Measurements from ENCODE around the gene ATP12A.

ATP12A gene

GRCh38 chr13:24680258-24680920 is at the start of gene ATP12A:
ATP12A (plus strand) TSS chr13:24680408; CDS start chr13:24680744, 336 bp downstream.
- DNase-seq (ENCODE audit: low spot score), result peak; percentile 19

- no peak for DNase-seq (ENCODE audit: low spot score)
Observed at GRCh38 chr13:24630851-24631620, 49.2 kb upstream of the ATP12A start.

DNA sequence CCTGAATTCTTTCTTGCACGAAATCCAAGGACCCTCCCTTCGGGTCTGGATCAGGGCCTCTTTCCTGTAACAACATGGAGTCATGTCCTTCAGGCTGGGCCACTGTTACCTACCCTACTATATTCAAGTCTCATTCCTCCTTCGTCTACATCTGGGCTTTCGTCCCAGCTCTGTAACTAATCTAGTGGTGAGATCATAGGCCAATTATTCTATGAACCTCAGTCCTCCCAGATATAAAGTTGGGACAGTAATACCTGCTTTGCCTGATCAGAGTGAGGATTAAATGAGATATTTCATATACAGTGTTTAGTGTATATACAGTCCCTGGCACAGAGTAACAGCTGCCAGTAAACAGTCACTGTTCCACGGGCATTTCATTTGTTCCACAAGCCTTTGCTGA is 48.3 kb upstream of the ATP12A start:
- DNase-seq (ENCODE audit: low spot score), result no peak

GRCh38 chr13:24632382-24633121 is 47.7 kb upstream of the ATP12A start:
- DNase-seq (ENCODE audit: low spot score), result no peak

GRCh38 chr13:24636776-24637175 is 43.4 kb upstream of the ATP12A start:
- DNase-seq (ENCODE audit: low spot score), result no peak

- DNase-seq (ENCODE audit: low spot score), result no peak
Observed at GRCh38 chr13:24638096-24638495, 42.1 kb upstream of the ATP12A start.

DNA sequence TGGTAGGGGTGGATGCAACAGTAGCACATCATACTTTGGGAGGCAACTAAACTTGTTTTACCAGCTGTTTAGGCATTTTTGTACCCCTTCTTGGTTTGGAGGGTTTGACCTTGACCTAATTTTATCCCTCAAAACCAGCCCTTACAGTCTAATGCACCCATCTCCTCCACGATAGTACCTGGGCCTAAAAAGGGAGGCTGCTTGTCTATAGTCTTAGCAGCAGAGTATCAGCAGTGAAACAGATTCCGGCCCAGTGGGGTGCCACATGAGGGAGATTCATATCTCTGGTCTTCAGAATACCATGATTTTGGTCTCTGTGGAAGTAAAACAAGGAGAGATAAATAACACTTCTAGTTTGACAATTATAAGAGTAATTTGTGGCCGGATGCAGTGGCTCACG is 39.5 kb upstream of the ATP12A start:
- DNase-seq (ENCODE audit: low spot score), result no peak

DNA sequence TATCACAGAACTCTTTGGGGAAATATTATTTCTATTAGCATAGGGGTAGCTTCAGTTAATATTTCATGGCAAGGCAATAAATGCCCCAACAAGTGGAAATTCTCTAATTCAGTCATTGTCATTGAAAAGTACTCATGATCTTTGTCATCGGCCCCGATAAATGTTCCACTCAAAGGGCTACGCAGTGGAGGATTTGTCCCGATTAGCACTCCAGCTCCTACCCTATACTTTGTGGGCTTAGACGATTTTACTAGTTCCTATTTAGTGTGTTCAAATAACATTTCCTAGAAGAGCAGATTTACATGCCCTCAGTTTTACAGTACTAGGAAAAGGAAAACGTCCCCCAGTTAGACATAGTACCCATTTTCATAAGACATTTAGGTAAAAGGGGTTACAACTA is 38.0 kb upstream of the ATP12A start:
- DNase-seq (ENCODE audit: low spot score), result no peak

DNA sequence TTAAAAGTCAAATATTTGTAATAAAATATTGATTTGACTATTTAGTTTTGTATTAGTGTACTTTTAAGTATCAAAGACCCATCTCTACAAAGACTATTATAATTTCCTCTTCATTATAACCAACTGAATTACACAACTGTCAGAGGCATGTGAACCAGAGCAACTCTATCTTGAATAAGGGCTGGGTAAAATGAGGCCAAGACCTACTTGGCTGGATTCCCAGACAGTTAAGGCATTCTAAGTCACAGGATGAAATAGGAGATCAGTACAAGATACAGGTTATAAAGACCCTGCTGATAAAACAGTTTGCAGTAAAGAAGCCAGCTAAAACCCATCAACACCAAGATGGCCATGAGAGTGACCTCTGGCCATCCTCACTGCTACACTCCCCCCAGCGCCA is 36.2 kb upstream of the ATP12A start:
- DNase-seq (ENCODE audit: low spot score), result no peak

DNA sequence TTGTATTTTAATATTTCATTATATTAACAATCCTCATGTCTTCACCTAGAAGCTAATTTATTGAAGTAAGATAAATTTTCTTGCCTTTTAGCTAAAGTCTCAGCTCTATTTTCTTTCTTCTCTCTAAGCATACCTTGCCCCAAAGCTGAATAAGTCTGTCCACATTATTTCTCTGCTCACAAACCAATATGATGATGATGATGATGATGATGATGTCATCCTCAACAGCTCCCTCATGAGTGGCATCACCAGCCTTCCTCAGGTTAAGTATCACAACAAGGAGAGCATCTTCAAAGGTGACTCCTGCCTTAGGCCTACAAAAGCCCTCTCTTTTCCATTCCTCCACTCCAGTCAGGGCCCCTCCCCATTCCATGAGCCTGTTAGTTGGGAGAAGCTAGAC is 31.9 kb upstream of the ATP12A start:
- DNase-seq (ENCODE audit: low spot score), result no peak

DNA sequence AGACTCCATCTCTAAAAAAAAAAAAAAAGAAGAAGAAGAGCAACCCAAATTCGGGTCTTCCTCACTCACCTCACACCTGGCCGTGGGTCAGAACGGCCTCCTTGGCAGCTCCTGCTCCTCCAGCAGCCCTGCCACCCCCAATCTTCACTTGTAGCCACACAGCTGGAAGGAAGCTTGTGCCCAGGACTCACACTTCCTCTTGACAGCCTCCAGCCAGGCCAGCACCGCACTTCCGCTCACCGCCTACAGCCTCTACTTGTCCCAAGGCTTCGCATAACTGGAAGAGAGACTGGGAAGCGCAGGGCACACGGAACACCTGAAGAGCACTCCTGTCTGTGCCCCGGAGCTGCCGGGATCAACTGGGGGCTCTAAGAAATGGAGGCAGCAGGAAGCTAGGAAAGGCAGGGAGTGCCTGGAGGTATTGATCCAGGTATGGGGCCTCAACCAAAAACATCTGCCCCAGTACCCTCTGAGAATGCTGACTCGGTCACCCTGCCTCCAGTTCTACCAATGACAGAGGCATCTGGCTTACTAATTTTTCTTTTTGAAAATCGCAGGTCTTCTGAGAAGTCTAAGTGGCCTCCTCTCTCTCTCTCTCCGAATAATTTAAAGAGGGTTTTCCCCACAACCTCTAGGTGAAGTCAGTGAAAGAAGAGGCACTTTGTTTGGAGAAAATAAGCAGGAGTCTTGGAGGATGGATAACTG is 31.1 kb upstream of the ATP12A start:
- no peak for DNase-seq (ENCODE audit: low spot score)

DNA sequence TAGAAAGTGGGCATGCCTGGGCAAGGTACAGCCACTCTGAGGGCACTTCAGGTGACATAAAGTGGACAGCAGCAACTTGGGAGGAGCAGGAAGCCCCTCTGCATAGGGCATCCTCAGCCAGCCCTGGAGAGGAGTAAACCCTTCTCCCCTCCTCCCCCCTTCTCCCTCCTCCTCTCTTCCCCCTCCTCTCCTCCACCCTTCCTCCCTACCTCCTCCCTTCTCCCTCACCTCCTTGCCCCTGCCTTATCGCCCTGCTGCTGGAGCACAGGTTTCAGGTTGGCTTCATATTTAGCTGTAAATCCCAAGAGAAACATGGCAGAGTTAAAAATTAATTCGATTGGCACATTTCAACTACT is 30.5 kb upstream of the ATP12A start:
- no peak for DNase-seq (ENCODE audit: low spot score)

- no peak for DNase-seq (ENCODE audit: low spot score)
Observed at GRCh38 chr13:24650161-24650560, 30.0 kb upstream of the ATP12A start.

DNA sequence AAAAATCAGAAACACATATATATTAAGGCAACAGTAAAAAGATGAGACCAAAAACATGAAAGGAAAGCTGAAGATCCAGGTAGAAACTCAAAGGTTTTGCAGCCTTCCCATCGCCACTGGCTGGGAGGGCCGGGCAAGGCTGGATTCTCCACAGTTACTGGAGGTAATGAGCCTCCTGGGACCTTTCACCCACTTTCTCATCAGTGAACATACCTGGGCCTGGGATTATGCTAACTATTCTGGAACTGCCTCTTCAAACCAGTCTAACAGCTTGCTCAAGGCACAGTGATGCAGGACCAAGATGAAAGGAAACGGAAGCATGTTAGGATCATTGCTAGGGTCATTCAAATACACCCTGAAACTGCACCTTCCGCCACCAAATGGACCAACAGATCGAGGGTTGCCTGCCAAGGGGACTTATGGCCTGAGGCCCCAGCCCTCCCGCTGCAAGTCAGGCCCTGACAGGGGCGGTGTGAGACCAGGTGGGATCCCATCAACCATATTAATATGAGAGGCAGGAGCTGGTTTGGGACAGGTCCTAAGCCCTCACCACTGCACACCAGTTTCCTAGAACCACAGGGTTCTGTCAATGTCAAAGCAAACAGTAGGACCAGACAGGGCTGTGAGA is 28.4 kb upstream of the ATP12A start:
- no peak for DNase-seq (ENCODE audit: low spot score)

DNA sequence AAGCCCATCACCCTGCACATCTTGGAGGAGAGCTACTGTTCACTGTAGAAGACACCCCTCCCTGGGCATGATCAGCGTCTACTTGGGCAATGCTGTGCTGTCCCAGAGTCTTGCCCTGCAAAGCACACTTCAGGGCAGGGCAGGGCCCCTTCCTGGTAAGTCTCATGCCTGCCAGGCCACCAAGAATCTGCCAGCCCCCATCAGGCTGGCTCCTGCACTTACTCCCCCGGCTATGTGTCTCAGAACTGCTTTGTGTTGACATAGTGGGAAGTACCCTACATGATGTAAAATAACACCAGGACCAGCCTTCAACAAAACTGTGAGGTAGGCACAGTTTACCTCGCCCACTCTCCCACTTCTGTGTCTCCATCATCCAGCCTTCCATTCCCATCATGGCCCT is 27.8 kb upstream of the ATP12A start:
- DNase-seq (ENCODE audit: low spot score), result no peak

GRCh38 chr13:24654741-24655140 is 25.5 kb upstream of the ATP12A start:
- no peak for DNase-seq (ENCODE audit: low spot score)

- DNase-seq (ENCODE audit: low spot score), result no peak
Observed at GRCh38 chr13:24659239-24659638, 21.0 kb upstream of the ATP12A start.

- no peak for DNase-seq (ENCODE audit: low spot score)
Observed at GRCh38 chr13:24660023-24660741, 20.0 kb upstream of the ATP12A start.

DNA sequence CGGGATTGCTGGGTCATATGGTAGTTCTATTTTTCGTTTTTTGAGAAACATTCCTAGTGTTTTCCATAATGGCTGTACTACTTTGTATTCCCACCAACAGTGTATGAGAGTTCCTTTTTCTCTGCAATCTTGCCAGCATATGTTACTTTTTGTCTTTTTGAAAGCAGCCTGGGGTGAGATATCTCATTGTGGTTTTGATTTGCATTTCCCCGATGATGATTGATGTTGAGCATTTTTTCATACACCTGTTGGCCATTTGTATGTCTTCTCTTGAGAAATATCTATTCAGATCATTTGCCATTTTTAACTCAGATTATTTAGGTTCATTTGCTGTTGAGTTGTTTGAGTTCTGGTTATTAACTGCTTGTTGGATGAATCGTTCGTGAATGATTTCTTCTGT is 18.5 kb upstream of the ATP12A start:
- no peak for DNase-seq (ENCODE audit: low spot score)

GRCh38 chr13:24662195-24663088 is 17.8 kb upstream of the ATP12A start:
- DNase-seq (ENCODE audit: low spot score), result no peak

DNA sequence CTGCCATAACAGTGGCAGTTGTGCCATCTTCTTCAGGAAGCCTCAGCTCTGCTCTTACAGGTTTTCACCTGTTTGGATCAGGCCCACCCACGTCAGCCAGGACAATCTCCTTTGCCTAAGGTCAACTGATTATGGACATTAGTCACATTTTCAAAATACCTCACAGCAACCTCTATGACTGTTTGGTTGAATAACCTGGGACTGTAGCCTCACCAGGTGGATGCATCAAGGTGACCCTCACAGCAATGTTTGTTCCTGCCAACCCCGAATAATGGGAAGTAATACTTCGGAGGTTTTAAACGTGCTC is 17.2 kb upstream of the ATP12A start:
- DNase-seq (ENCODE audit: low spot score), result no peak
